HG02588 (cell line): ENCODE results near the gene KIF6.

Experiments
- ATAC-seq: cut with Tn5 transposase; IDR thresholded peaks from one replicate; pipeline ENCODE4 v1.9.1; 2021; ENCODE audit warnings: mild to moderate bottlenecking, moderate library complexity; ENCODE audit not compliant: unreplicated experiment

KIF6 gene, protein sequence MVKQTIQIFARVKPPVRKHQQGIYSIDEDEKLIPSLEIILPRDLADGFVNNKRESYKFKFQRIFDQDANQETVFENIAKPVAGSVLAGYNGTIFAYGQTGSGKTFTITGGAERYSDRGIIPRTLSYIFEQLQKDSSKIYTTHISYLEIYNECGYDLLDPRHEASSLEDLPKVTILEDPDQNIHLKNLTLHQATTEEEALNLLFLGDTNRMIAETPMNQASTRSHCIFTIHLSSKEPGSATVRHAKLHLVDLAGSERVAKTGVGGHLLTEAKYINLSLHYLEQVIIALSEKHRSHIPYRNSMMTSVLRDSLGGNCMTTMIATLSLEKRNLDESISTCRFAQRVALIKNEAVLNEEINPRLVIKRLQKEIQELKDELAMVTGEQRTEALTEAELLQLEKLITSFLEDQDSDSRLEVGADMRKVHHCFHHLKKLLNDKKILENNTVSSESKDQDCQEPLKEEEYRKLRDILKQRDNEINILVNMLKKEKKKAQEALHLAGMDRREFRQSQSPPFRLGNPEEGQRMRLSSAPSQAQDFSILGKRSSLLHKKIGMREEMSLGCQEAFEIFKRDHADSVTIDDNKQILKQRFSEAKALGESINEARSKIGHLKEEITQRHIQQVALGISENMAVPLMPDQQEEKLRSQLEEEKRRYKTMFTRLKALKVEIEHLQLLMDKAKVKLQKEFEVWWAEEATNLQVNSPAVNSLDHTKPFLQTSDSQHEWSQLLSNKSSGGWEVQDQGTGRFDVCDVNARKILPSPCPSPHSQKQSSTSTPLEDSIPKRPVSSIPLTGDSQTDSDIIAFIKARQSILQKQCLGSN

DNA sequence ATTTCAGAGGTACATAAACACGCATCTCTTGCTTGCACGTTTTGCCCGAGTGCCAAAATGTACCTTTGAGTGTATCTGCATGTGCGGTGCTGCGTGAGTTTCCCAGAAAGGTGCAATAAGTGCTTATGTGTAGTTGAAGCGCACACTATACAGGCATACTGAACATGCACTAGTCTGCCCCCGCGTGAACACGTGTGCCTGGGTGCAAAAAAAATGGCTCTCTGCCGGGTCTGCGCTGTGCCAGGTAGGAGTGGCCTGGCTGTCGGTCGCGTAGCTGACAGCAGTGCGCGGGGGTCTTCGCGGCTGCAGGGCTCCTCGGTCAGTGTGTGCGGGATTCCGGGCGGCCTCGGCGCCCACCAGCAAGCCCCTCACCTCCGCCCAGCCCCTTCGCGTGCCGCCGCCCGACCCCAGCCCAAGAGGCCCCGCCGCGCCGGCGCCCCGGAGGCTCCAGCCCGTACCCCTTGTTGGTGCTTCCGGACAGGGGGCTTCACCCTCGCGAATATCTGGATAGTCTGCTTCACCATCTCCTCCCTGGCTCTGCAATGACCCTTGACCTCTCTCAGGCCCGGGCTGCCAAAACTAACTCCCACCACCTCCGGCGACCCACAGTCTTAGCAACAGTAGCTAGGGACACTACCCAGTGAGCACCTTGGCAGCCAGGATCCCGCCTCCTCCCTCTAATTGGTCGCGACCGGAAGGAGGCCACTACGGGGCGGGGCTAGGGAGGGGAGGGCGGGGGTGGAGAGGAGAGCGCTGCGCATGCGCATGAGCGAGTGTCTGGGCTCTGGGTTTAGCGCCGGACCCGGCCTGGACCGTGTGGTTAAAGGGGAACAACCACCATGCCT is at the start of gene KIF6:
KIF6 (minus strand) TSS at position 622 of the 845 bp plus-strand sequence; CDS start at position 524, 98 bp downstream.
- ATAC-seq = peak; percentile 98

DNA sequence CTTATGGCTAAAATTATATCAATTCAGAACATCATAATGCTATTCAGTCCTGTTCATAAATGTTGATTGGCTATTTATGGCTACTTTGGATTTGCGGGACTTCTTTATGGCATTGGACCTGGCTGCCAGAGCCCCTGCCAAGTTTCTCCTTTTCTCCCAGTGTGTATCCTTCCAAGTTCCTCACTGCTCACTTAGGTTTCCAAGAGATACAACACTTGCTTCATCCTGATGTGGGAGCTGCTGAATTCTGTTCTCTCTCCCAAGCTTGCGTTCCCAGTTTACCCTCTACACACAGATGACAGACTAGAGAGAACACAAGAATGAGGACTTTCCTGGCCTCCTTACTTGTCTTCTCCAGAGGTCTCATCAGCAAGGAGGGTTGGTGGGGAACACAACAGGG is 48.6 kb upstream of the KIF6 start:
- no peak for ATAC-seq

DNA sequence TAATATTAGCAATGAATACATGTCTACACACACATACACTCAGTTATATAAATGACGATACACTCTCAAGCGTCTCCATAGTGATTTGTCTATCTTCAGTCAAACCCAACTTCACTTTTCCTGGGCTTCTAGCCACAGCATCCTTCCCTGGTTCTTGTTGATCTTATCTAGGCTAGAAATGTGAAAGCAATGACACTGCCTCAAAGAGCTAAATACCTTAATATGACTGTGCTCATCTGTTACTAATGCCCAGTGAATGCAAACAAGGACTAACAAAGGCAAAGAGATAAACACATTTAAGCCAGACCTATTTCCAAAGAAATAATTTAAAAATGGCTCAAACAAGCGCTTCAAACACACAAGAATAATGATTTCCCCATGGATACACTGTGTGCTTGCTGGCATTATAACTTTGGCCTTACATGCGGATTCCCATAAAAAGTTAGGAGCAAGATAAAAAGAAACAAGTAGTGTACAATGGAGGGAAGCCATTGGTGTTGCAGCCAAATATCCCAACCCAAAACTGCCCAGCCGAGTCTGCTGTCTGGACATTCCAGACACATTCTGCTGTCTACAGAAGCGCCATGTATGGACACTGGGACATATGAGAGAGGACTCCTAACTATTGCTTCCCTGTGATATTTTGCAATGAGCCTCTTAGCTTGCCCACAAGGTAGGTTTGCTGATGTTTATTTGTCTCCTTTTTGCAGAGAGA is 47.5 kb upstream of the KIF6 start:
- ATAC-seq = no peak

DNA sequence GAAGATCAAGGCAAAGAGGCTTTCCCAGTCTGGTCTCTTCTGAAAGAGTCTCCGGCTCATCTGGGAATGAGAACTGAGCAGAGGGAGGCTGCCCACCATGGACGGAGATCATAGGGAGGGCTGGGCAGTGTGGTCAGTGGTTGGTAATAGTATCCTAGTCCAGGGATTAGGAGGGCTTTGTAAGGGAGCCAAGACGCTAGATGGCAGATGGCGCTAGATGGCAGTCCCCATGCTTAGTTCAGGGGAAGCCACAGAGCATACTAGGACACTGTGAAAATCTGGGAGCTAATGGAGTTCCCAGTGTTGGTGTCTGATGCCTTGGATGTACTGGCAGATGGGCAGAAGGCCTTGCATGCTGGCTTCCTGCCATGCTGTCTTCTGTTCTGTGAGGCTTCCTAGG is 45.2 kb upstream of the KIF6 start:
- ATAC-seq = no peak

DNA sequence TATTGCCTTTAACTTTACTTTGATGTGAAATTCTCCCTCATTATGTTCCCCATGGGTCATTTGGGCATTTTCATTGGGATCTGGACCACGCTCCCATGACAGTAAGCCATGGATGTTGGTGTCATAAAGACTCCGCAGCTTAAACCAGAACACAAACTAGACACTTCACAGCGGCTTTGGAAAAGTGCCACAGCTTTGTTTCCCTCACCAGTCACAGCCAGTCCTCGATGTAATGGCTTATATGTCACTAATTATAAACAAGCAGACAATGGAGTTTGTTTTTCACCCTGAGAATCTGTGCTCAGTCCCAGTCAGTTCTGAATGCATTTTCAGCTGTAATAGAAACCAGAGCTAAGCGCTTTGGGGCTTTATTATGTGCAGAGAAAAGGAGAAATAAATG is 43.8 kb upstream of the KIF6 start:
- no peak for ATAC-seq

DNA sequence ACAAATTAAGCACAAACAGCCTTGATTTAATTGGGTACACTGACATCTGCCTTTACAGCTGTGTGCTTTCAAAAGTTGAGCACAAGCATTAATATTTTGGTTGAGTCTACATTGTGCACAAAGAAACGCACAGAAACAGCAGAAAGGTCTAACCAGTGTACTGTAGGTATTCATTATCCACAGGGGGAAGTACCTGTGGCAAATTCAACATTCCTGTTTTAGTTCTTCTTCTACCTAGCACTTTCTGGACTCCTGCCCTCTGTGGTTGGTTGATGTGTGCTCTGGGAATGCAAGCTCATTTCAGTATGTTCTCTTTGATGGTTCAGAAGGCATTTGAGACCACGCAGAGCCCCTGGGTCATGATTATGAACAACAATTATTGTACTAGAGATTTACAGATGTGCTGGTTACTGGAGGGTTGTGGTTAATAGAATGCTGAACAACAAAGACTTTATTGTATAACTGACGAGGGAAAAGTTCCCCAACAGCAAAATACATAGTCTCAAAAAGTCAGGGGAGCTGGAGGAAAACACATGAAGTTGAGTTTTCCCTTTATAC is 40.4 kb upstream of the KIF6 start:
- ATAC-seq = no peak

DNA sequence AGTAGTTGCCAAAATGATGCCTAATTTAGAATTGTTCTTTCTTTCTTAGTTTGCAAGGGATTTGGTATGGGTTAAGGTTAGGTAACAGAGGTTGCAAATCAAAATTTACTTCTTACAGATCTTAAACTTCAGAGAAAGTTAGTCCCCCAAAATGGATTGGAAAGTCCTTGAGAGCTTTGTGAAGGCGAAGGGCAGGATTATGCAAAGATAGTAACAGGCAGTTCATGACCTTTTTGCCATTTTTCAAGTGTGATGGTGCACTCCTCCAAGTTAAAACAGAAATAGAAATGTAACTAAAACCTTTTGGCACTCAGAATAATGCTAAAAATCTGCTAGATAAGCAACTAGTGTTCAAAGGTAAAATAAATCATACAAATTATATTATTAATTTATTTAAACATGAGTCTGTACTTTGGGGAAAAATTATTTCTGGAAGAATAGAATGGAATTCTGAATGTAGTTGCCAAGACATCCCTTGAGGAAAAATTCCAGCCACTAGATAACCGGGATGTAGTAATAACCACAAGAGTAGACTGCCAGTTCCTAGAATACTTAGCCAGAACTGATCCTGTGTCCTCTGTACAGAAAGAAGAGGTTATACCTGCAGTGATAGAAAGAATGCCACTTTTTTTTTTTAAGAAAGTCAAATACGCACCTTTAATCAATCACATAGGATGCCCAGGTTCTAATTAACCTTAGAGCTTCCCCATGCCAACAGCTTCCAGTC is 35.2 kb upstream of the KIF6 start:
- no peak for ATAC-seq

DNA sequence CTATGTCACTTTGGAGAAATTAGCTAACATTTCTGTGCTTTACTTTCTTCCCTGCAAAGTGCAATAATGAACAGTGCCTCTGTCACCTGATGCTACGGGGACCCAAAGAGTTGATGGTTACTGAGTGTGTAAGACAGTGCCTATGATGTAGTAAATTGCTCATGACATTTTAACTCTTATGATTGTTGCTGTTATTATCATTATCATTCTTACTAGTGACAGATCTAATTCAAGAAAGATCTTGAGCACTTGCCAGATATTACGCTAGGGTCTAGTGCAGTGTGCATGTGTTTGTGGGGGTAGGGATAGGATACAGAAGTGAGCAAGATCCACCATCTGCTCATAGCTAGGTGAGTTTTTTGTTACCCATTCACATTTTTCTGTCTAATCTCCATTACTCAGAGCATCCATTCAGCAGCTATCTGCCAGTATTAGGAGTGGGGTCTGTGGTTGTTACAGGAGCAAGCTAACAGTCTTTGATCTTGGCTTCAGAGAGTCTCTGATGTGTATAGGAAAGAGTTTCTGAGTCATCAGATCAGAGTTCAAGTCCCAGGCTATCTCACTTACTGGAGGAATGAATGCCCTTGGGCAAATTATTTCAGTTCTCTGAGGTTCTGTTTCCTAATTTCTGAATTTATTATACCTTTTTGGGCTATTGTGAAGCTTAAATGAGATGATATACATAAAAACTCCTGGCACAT is 33.8 kb upstream of the KIF6 start:
- no peak for ATAC-seq

DNA sequence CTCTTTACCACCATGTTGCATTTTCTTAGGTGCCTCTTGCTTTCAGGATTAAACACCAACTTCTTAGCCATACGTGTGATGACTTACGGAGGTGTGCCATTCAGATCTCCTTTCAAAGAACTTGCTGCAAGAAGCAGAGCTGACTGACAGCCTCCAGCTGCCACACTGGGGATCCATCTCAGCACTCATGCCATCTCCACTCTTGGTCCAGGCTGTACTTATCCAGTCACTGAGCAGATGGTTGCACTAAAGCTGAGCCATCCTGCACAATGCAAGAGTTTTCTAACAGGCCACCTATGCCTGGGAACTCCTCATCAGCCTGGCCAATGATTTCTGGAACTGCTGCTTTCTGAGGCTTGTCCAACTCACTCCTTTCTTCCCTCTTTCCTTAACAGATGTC is 31.4 kb upstream of the KIF6 start:
- no peak for ATAC-seq

DNA sequence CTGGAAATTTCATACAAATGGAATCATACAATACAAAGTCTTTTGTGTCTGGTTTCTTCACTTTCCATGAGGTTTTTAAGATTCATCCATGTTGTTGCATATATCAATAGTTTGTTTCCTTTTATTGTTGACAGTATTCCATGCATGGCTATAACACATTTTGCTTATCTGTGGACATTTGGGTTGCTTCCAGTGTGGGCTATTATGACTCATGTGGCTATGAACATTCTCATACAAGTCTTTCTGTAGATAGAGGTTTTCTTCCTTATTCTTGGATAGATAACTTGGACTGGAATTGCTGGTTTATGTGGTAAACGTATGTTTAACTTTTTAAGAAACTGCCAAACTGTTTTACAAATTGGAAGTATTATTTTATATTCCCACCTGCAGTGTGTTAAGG is 30.0 kb upstream of the KIF6 start:
- no peak for ATAC-seq

DNA sequence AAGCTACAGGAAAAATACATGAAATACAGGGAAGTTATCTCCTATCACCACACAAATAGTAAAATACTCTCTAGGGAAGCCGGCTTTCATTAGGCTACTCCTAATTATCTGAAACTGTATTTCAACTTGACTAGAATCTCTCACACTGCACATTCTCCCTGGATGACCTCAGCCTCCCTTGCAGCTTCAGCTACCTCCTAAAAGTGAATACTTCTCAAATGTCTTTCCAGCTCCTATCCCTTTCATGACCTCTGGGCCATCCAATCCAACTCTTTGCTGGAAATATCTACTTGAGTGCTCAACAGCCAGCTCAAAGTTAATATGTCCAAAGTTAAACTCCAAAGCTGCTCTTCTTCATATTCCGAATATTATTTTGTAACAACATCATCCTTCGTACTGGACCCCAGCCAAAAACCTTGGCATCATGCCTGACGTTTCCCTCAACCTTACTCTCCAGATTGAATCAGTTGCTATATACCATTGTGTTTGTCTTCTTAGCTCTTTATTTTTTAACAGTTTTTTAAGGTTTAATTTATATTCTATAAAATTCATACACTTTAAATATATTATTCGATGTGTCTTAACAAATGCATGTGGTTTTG is 29.4 kb upstream of the KIF6 start:
- ATAC-seq = no peak

DNA sequence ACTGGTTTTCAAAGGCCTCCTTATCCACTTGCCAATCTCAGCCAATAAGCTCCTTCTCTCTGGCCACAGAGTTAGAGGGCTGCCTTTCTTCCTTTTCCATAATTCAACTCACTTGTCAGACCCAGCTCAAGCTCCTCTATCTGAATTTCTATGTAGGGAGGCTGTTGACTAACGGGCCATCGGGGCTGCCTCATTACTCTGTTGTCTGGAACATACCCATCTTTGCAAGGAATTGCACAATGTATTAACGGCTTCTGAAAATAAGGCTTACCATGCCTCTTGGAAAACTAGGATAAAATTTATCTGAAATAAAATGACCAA is 28.5 kb upstream of the KIF6 start:
- ATAC-seq = no peak

DNA sequence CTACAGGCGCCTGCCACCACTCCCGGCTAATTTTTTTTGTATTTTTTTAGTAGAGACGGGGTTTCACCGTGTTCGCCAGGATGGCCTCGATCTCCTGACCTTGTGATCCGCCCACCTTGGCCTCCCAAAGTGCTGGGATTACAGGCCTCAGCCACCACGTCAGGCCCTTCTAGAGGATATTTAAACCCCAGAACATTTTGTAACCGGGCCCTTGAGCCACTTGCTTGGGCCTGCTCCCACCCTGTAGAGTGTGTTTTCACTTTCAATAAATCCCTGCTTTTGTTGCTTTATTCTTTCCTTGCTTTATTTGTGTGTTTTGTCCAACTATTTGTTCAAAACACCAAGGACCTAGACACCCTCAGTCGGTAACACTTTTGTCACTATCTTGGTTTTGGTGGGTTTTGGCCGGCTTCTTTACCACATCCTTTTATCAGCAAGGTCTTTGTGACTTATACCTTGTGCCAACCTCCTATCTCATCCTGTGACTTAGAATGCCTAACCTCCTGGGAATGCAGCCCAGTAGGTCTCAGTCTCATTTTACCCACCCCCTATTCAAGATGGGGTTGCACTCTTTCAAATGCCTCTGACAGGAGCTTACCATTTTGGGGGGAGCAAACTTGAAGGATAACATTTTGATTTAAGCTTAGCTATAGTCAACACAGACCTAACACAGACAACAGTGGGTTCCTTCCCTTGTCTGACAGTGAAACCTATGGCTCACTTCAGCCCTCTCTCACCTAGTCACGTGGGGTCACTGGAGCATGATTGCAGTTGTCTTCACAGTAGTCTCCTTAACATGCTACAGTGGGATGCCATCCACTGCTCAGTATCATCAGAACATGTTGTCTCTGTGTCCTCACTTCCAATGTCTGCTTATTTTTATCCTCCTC is 27.9 kb upstream of the KIF6 start:
- ATAC-seq = no peak

DNA sequence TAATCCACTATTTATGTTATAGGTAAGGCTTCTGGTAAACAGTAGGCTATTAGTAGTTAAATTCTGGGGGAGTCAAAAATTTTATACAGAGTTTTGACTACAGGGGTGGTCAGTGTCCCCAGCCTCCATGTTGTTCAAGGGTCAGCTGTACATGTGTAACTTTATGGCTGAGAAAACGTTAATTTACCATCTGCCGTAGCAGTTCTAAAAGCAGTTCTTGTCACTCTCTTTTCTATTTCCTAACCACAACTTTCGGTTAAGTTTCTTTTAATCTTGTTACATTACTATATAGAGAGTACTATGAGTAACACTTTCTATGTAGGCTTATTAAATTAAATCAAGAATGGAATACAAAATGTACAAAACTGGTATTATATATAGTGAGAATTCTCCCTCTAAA is 21.6 kb upstream of the KIF6 start:
- no peak for ATAC-seq

DNA sequence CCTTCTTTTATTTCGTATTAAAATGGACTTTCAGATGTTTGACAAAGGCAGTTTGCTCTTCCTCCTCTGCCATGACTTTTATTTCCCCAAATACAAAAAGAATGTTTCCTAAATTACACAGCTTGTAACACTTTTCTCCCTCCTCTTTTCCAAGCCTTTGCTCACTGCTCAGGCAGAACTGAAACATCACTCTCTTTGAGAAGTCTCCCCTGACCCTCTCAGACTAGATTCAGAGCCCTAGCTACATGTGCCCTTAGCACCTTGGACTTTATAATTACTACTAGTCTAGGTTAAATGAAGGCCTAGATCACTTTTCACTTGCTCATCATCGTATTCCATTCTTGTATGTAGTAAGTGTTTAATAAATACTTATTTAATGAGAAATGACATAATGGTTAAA is 8.5 kb upstream of the KIF6 start:
- no peak for ATAC-seq

DNA sequence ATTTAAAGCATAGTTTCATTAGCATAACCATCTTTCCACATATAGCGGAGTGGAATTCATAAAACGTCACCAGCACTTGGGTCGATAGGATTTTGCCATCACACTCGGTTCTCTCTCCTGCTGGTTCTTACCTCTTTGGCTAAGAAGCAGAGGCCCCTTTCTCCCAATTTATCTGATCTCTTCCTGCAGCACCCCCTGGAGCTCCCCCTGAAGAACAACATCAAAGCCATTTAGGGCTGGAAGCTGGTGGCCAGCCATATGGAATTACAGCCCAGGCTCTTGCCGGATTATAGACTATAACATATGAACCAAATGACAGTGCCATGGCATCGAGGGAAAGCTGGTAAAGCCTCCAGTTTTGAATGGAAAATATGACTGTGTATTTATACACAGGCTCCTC is 6.4 kb upstream of the KIF6 start:
- no peak for ATAC-seq

DNA sequence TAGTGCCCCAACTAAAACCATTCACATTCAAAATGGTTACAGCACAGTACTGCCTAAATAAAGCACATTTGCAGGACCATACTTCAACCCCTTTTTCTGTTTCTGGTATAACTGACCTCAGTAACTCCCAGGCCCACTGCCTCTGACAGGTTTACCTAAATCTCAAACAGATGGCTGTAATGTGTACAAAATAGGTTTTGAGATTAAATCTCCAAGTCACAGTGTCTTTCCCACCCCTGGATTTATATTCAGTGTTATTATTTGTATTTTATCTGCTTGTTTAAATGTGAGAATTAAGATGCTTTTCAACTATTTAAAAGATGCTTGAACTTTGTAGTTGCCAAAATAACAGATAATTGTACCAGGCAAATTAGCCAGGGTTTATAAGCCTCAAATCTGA is 4.7 kb upstream of the KIF6 start:
- ATAC-seq = no peak

DNA sequence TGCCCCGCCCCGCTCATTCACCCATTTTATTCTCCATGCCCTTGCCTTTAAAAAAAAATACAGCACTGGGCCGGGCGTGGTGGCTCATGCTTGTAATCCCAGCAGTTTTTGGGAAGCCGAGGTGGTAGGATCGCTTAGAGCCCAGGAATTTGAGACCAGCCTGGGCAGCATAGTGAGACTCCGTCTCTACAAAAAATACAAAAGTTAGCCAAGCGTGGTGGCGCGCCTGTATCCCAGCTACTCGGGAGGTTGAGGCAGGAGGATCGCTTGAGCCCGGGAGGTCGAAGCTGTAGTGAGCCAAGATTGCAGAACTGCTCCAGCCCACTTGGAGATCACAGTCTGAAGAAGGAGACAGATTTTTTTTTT is 407 bp upstream of the KIF6 start:
- ATAC-seq = no peak
